Daoy (cell line): ENCODE measurements around the gene TLR9. TPM values are rescaled to one million over a fixed set of nuclear protein-coding genes. Genes with fewer than 3 reads are reported as not detected.
"Not testable (repeated sequence)": the region's sequence is repeated elsewhere in the genome, so short reads cannot be mapped to it uniquely, and the experiment has no call there.

Source experiments
- DNase-seq: peaks from one replicate; pipeline ENCODE4 v3.0.0-alpha.2; 2015; ENCODE audit warnings: low read depth
- total RNA-seq: library from RNA; depleted of rRNA; stranded (reverse); fragments of >200 nt; shearing (Covaris generic); gene quantifications from 2 replicates; pipeline ENCODE4 v1.2.3, GENCODE V29; 2014

The TLR9 gene
- total RNA-seq, 1 experiment from 2014 or later = not detected

DNA sequence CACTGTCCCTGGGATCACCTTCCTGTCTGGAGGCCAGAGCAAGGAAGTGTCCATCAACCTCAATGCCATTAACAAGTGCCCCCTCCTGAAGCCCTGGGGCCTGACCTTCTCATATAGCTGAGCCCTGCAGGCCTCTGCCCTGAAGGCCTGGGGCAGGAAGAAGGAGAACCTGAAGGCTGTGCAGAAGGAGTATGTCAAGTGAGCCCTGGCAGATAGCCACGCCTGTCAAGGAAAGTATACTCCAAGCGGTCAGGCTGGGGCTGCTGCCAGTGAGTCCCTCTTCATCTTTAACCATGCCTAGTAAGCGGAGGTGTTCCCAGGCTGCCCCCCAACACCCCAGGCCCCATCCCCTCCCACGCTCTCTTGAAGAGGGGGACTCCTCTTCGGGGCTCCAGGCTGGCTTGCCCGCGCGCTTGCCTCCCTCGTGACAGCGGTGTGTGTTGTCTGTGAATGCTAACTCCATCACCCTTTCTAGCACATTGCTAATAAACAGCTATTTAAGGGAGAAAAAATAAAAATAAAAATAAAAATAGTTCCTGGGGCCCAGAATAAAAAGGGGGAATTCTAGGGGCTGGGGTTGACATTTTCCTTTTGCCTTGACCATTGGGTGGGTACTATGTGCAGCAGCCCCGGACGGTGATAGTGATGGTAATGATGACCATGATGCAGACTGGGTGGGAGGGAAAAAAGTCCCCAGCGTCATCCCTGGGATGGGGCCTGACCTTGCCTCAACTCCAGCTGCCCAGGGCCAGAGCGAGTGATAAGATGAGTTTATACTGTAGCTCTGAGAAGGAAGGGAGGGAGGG is 30.8 kb downstream of the TLR9 start:
- DNase-seq = no peak

DNA sequence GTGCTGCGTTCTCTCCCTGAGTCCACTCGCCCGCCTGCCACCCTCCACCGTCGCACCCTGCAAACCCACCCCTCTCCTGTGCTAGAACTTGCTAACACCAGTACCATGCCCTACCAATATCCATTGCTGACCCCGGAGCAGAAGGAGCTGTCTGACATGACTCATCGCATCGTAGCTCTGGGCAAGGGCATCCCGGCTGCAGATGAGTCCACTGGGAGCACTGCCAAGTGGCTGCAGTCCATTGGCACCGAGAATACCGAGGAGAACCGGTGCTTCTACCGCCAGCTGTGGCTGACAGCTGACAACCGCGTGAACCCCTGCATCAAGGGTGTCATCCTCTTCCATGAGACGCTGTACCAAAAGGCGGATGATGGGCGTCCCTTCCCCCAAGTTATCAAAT is 32.4 kb downstream of the TLR9 start:
- peak; percentile 48 for DNase-seq

DNA sequence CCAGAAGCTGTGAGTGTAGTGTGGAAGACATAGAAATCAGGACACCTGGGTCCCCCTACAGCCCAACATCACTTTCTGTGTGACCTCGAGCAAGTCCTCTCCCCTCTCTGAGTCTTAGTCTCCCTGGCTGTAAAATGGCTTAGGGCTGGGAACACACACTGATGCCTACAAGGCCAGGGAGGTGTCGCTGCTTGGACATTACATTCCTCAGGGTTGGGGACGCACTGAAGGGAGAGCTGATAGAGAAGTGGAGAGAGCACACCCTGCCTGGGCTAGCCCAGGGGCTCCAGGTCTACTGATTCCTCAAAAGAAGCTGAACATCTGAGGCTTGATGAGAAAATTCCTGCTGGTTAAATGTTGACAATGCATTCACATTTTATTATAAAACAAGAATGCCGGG is 33.8 kb downstream of the TLR9 start:
- no peak for DNase-seq

DNA sequence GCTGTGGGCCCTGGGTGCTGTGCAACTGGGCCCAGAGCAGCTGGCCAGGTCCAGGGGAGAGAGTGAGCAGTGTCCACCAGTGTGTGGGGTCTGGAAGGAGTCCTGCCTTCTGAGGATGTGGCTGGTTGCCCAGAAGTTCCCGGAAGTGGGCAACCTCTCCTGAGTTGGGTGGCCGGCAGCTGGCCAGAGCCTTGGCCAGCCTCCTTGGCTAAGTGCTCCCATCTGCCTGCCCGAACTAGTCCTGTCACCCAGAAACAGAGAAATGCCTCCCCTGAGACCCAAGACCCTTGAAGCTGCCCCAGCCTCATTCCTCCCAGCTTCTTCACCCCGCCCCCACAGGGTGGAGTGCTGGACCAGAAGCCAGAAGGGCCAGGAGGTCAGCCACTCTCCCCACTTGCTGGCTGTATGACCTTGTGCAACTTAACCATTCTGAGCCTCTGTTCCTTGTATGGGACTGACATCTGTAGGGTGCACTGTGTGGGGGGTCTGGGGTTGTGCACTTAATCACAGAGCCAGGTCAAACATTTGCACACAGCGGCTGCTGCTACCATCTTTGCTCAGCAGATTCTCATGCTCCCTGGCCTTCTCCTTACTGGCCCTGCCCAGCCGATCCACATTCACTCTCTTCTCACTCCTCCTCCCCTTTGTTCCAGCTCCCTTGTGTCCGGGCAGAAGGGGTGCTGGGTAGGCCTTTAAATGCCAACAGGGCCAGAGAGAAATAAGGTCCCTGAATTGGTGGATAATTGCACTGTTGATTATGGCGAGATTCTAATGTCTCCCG is 35.0 kb downstream of the TLR9 start:
- peak; percentile 42 for DNase-seq

DNA sequence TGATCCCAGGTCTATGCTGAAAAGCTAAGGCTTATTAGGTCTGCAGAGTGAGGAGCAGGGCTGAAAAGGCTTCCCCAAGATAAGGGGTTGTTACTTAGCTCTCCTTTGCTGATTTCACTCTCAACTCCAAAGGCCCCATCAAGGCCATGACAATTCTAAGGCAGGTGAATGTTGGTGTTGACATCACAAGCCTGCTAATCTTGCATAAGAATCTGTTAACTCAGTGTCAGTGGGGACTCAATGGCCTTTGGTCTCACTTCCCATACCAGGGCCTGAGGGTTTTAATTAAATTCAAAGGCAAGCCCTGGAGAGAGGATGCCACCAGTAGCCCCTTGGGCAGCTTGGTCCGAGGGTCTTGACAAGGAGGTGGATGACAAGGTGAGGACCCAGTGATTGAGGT is 36.9 kb downstream of the TLR9 start:
- no peak for DNase-seq

DNA sequence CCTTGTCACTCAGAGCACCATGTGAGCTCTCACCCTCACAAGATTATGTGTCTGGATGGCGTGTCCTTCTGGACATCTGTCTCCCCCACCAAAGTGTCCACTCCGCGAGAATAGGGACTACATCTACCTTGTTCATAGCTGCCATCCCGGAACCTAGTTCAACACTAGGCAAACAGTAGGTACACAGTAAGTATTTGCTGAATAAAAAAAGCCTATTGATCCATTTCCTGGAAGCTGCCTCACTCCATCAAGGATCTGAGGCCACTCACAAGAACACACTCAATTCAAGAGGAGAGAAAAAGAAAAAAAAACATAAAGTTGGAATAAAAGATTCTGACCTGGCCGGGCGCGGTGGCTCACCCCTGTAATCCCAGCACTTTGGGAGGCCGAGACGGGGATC is 38.7 kb downstream of the TLR9 start:
- no peak for DNase-seq

DNA sequence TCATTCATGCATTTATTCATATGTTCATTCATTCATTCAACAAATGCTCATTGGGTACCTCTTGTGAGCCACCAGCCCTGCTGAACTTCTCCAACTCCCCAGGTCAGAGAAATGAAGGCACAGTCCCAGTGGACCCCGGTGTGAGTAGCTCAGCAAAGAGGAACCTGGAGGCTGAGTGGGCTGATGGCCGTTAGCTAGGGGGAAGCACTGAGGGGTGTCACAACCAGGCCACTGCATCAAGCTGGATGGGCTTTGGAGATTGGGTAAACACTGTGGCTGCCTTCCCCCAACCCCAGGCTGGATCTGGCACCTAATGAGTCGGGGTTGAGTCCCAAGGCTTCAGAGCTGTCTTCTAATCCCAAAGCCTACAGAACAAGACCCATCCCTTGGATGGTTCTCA is 39.6 kb downstream of the TLR9 start:
- DNase-seq = no peak

DNA sequence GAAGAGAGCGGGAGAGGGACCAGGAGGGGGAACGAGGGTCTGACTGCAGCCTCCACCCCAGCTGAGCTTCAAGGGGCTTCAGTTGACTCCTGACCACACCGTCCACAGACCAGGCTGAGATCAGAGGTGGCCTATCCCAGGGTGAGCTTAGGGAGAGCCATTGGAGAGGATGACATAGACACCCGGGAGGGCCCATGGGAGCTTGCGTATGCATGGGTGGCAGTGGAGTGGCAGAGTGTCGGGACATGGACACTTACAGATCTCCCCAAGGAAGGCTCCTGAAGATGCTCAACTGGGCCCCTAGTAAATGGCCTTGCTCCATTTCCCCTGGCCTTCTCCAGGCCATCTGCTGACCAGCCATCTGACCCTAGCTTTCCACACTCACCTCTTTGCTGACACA is 40.1 kb downstream of the TLR9 start:
- DNase-seq = no peak

DNA sequence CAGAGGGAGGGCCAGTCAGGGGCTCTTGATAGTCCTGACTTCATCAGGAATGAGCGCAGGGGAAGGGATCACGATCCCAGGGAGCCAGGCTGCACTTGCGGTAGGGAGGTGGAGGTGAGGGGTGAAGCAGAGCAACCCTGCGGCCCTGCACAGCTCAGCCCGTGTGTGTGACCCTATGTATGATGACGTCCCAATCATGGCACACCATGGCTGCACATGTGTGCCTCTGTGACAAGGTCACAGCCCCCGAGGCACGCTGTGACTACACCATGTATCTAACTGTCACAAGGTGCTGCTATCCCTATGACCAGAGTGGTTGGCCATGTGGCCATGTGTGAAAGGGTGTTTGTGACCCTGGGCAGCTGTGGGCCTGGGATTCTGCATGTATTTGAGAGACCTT is 40.8 kb downstream of the TLR9 start:
- DNase-seq = no peak

DNA sequence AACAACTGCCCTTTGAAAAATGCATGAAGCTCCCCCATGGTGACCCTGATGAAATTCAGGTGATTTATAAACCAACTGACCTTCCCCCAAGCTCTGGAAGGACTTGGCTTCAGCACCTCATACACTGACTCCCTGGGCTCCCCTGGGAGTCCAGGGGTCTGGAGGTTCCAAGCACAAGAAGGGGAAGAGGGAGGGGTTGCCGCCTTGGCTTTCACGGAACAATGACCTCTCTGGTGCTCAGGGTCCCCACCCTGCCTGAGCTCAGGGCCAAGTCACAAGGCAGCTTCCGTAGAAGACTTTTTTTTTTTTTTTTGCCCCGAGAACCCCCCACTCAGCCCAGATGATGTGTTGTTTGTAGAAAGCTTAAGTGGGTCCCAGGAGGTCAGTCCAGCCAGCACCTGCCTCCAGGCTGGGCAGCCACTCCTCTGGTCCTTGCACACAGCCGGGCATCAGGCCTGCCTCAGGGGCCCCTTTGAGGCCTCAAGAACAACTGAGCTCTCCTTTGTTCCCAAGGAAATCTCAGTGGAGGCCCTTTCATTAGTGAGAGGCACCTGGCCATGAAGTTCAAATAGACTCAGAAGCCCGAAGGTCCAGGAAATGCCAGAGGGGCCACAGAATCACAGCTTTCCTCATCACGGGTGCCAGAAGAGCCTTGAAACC is 41.5 kb downstream of the TLR9 start:
- DNase-seq = no peak

DNA sequence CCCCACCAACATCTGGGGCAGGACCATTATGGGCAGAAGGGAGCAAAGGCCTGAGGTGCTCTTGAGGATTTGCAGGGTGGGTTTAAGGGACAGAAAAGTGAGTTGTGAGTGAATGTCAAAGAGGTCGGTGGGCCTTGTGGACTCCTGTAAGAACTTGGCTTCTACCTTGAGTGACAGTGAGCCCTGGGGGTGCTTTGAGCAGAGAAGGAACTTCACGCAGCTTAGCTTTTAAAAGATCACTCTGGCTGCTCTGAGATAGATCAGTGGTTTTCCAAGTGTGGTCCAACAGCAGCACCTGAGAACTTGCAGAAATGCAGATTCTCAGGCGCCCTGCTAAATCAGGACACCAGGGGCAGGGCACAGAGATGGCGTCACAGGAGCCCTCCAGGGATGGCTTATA is 42.8 kb downstream of the TLR9 start:
- DNase-seq = no peak

DNA sequence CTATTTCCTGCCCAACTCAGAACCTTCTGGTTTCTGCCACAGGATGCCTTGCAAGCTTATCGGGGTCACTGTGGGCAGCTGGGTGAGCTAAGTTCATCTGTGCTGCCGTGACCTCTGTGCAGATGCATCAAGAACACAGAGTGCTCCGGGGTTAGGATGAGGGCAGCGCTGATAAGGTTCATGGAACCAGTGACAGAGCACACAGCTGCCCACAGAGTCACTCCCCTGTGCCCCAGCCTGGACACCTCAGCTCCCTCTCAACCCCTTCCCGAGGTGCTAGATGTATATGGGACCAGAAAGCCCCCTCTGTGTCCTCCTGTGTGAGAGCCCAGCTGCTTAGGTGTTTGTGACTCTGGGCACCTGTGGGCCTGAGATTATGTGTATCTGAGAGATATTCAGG is 43.2 kb downstream of the TLR9 start:
- no peak for DNase-seq

DNA sequence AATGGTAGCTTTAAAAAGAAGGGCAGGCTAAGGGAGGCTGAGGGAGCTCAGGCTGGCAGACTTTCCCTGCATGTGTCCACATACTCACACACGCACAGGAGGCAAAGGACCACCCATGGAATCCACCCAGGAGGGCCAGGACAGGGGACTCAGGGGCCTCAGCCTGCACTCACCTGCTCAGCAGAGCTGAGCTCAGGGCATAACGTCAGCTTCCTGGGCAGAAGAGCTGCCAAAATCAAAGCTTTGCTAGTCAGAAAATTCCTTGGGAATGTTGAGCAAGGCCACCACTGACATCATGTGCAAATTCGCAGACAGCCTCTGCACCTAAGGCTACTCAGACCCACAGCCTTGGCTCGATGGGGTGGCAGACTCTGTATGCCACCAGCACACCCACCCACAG is 43.9 kb downstream of the TLR9 start:
- DNase-seq = no peak

DNA sequence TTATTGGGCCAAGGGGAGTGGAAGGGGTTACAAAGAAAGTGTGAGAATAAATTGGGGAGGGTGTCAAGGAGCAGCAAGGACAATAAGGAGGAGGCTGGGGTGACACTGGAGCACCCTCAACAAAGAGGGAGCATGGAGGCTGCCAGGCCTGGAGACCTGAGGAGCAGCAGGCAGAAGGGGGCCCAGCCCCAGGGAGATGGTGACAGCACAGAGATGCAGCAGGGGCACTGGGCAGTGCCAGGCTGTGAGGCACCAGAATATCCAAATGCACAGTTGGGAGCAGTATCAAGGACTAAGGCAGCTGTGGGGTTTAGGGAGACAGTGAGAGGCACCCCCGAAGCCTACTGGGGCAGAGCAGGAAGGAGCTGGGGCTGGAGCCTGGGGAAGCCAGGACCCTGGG is 46.9 kb downstream of the TLR9 start:
- DNase-seq = no peak

DNA sequence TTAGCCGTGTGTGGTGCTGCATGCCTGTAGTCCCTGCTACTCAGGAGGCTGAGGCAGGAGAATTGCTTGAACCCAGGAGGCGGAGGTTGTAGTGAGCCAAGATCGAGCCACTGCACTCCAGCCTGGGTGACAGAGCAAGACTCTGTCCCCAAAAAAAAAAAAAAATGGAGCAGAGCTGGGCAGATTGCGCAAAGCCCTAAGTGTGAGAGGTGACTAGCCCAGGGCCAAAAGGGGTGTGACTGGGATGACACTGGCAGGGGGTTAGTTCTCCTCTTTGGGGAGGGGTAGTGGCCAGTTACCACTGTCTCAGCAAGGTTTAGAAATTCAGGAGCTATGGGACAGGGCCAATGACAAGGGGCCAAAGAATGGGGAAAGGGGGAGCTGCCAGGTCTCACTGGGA is 47.3 kb downstream of the TLR9 start:
- DNase-seq = not testable (repeated sequence)

DNA sequence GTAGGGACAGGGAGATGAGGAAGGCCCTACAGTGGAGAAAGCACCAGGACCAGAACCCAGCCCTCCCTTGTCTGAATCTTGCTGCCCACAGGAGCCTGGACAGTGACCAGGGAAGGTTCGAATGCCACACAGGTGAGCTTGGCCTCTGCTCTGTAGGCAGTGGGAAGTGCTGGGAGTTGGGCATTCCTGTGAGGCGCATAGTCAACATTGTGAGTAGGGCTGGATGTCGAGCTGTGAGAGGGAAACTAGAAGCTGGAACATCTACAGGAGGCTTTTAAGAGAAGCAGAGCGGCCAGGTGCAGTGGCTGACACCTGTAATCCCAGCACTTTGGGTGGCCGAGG is 47.8 kb downstream of the TLR9 start:
- no peak for DNase-seq

DNA sequence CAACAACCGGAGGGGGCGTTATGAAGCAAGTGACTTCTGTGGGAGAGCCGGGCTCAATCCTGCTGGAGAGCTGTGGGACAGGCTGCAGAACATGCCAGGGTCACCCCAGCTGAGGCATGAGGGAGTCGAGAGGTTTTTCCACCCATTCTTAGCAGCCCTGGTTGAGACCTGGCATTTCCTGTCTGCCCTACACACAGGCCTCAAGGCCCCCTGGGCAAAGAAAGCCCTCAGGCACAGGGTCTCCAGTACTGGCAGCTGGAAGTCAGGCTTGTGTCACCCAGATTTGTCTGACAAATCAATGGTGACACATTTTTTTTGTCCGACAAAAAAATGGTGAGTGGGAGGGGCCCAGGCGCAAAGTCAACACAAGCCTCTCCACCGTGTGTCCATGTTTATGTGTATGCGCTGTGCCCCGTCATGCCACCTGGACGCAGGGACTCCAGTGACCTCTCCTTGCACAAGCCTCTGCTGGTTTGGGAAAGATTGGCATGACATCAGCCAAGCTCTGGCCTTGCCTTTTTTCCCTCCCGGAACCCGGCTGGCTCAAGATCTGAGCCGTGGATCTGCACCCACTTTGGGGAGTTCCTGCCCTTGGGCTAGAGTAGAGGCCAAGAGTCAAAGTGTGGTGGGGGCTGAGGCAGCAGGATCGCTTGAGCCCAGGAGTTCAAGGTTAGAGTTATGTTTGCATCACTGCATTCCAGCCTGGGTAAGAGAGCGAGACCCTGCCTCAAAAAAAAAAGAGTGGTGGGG is 48.3 kb downstream of the TLR9 start:
- no peak for DNase-seq

DNA sequence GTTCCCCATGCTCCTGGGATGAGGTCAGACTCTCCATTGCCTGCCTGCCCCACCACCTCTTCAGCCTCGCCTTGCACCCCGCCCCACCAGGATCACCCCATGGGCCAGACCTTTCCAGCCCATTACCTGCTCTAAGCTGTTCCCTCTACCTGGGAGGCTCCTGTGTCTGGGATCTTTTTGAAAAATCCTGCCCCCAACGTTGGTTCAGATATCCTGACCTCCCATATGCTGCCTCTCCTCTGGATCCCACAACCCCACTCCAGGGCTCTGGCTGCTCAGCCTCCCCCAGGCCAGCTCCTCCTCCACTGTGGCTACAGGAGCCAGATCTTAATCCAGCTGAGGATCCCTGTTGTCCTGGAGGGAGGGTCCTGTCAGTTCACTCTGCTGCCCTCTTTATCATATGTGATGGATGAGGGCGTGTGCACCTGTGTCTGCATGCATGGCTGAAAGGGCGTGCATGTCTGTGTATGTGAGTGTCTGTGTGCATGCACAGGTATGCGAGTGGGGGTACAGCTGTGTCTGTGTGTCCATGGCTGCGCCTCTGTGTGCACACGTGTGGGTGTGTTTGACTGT is 49.2 kb downstream of the TLR9 start:
- no peak for DNase-seq

DNA sequence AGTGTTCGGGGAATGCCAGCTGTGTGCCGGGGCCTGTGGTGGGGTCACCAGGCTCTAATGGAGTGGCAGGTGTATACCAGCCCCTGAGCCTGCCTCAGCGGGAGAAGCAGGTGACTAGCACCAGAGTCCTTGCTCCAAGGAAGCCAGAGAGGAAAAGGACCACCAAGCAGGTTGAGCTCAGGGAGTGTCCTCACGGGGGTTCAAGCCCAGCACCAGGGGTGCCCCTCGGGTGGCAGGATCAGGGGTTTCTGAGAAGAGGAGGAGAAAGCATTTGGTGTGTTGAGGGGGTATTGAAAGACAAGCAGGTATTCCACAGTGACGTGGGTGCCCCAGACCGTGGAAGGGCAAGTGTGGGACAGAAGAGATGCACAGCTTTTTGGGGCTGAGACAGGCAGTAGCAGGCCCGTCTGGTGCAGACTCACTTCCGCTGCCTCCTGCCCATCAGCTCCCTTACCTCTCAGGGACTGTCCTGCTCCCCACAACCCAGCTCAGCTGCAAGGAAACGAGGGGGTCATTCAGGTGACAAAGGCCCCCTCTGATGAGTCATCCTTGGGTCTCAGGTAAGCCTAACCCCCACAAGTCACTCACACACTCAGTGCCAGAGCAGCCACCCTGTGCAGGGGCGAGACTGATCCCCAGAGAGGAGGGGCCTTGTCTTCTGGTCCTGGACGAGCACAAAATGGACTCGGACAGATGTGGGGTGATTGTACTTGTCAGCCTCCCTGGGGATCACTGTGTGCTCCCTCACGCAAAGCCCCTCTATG is 49.8 kb downstream of the TLR9 start:
- no peak for DNase-seq

DNA sequence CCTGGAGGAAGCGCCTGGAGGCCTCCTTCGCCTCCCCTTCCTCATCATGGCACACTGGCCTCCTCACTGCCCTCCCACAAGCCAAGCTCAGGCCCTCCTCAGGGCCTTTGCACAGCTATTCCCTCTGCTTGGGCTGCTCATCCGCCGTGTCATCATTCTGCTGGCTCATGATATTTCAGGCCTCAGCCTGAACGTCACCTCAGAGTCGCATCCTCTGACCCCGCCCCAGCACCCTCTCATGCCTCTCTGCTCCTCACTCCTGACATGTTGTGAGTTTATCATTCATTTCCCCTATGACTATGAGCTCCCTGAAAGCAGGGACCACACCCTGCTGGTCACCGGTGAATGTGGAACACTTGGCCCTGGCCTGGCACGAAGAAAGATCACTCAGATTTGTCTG is 50.5 kb downstream of the TLR9 start:
- DNase-seq = no peak

DNA sequence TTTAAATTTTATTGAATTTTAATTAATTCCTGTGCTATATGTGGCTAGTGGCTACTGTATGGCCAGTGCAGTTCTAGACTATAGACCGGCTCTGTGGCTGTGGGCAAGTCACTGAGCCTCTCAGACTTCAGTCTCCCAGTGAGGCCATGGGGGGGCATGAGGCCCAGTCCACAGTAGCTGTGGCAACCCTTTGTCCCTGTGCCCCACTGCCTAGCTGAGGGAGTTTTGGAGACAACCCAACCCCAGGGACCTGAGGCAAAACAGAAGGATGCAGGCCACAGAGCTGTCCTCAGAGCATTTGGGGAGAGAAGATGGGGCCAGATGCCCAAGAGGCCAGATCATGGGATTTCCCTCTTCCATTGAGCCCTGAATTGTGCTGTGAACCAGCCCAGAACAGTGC is 52.3 kb downstream of the TLR9 start:
- DNase-seq = no peak
